Progenitor cell of endocrine pancreas (in vitro differentiated cells): ENCODE data around the gene RGS2. TPM values are rescaled to one million over a fixed set of nuclear protein-coding genes. Genes with fewer than 3 reads are reported as not detected.

Experiments
- DNase-seq: peaks from one replicate; pipeline ENCODE4 v3.0.0; 2021; ENCODE audit warnings: low spot score; ENCODE audit not compliant: unreplicated experiment
- H3K27ac Mint-ChIP-seq: 2 replicates; pipeline ENCODE4 v1.8.0; 2021; ENCODE audit warnings: mild to moderate bottlenecking, moderate library complexity, mixed read lengths
- H3K27me3 Mint-ChIP-seq: 2 replicates; pipeline ENCODE4 v1.8.0; 2021; ENCODE audit warnings: mixed read lengths
- H3K36me3 Mint-ChIP-seq: 2 replicates; pipeline ENCODE4 v1.8.0; 2022; ENCODE audit warnings: mixed read lengths; ENCODE audit not compliant: insufficient read depth
- H3K4me1 Mint-ChIP-seq: 2 replicates; pipeline ENCODE4 v1.8.0; 2021; ENCODE audit warnings: low read depth, mixed read lengths
- H3K4me3 Mint-ChIP-seq: 2 replicates; pipeline ENCODE4 v1.8.0; 2021; ENCODE audit warnings: low read depth, mild to moderate bottlenecking, moderate library complexity, mixed read lengths
- H3K9me3 Mint-ChIP-seq: 2 replicates; pipeline ENCODE4 v1.8.0; 2021; ENCODE audit warnings: low read depth, mixed read lengths
- CTCF ChIP-seq: fragments of 200-600 bp; sonication (generic); IDR thresholded peaks from one replicate; pipeline ENCODE4 v1.5.0; 2021; ENCODE audit warnings: antibody characterized with exemption, mild to moderate bottlenecking; ENCODE audit not compliant: unreplicated experiment
- total RNA-seq: library from RNA; stranded (reverse); gene quantifications from 2 replicates; pipeline ENCODE4 v1.2.1, GENCODE V29; 2021

The RGS2 gene
- total RNA-seq, 1 donor from 2014 or later: 21.8 TPM

GRCh38 chr1:192839162-192840066, 30.6 kb downstream of the RGS2 start:
- no peak for DNase-seq
- Mint-ChIP-seq H3K4me3 (no peak overlapping the region), H3K27ac (no peak overlapping the region), H3K9me3 (no peaks in the 10 kb centered on the region), H3K27me3 (no peaks in the 10 kb centered on the region), H3K36me3 (no peaks in the 10 kb centered on the region), H3K4me1 (peaks cover 4% of the 10 kb centered on the region)
- no peak for TF ChIP-seq CTCF

- DNase-seq: no peak
- no peaks in the 10 kb centered on the region for H3K36me3 Mint-ChIP-seq
- no peak for TF ChIP-seq CTCF
- H3K4me3 Mint-ChIP-seq: no peak overlapping the region
- H3K27me3 Mint-ChIP-seq: no peaks in the 10 kb centered on the region
- H3K27ac Mint-ChIP-seq: no peak overlapping the region
- H3K4me1 Mint-ChIP-seq: peaks cover 8% of the 10 kb centered on the region
- H3K9me3 Mint-ChIP-seq: no peaks in the 10 kb centered on the region
Measured at GRCh38 chr1:192844360-192844759, 35.5 kb downstream of the RGS2 start.

- H3K9me3 Mint-ChIP-seq: no peaks in the 10 kb centered on the region
- H3K4me1 Mint-ChIP-seq: peaks cover 16% of the 10 kb centered on the region
- H3K27ac Mint-ChIP-seq: no peak overlapping the region
- no peak for DNase-seq
- no peak for TF ChIP-seq CTCF
- no peak overlapping the region for H3K4me3 Mint-ChIP-seq
- no peaks in the 10 kb centered on the region for H3K27me3 Mint-ChIP-seq
- H3K36me3 Mint-ChIP-seq: no peaks in the 10 kb centered on the region
Measured at GRCh38 chr1:192846950-192847349, 38.1 kb downstream of the RGS2 start.

- Mint-ChIP-seq H3K4me3 (no peak overlapping the region), H3K36me3 (no peaks in the 10 kb centered on the region), H3K4me1 (peaks cover 22% of the 10 kb centered on the region)
Measured at GRCh38 chr1:192849011-192849410, 40.2 kb downstream of the RGS2 start.

GRCh38 chr1:192849442-192849841, 40.6 kb downstream of the RGS2 start:
- peaks cover 22% of the 10 kb centered on the region for H3K4me1 Mint-ChIP-seq
- no peak overlapping the region for H3K4me3 Mint-ChIP-seq
- no peaks in the 10 kb centered on the region for H3K9me3 Mint-ChIP-seq

More at GRCh38 chr1:192849011-192849410, 40.2 kb downstream of the RGS2 start:
- DNase-seq: no peak
- Mint-ChIP-seq H3K27me3 (no peaks in the 10 kb centered on the region), H3K27ac (no peak overlapping the region), H3K9me3 (no peaks in the 10 kb centered on the region)
- no peak for TF ChIP-seq CTCF

More at GRCh38 chr1:192849442-192849841, 40.6 kb downstream of the RGS2 start:
- DNase-seq: no peak
- no peak for TF ChIP-seq CTCF
- Mint-ChIP-seq H3K36me3 (no peaks in the 10 kb centered on the region), H3K27me3 (no peaks in the 10 kb centered on the region), H3K27ac (no peak overlapping the region)
